HG03175 (cell line): ENCODE data around the gene SPESP1.

Experiments
- ATAC-seq: cut with Tn5 transposase; IDR thresholded peaks from one replicate; pipeline ENCODE4 v1.9.1; 2021; ENCODE audit warnings: mild to moderate bottlenecking, moderate library complexity; ENCODE audit not compliant: unreplicated experiment

SPESP1 gene

DNA sequence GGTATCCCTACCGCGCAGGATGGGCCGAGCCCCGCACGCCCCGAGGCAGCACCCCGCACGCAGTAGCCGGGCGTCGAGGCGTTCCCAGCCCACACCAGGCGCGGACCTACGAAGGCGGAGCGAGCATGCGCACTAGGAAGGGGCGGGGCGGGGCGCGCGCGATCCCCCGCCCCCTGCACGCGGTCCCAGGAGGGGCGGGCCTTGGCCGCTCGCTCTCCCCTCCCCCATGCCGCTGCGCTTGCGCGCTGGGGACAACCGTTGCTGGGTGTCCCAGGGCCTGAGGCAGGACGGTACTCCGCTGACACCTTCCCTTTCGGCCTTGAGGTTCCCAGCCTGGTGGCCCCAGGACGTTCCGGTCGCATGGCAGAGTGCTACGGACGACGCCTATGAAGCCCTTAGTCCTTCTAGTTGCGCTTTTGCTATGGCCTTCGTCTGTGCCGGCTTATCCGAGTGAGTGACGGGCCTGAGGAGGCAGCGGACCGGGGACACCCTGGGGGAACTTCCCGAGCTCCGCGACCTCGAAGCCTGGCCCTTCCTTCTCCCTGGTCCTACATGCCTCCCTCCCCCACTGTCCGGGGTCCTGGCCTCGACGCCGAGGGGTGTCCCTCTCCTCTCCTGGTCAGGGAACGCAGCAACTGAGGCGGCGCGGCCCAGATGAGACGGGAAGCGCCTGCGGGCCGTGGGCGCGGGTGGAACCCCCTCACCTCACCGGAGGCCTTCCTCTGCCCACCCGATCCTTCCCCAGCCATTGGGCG, at the start of gene SPESP1:
Gene SPESP1 (plus strand): TSS at position 258 of the 755 bp plus-strand sequence. CDS start 129 bp downstream, at position 387.
- ATAC-seq = no peak

- no peak for ATAC-seq
These were observed 45.3 kb upstream of the SPESP1 start for GRCh38 chr15:68885070-68885469.

- ATAC-seq = no peak
These were observed 43.2 kb upstream of the SPESP1 start for GRCh38 chr15:68887120-68887519.

GRCh38 chr15:68887819-68888218, 42.5 kb upstream of the SPESP1 start:
- ATAC-seq = no peak

DNA sequence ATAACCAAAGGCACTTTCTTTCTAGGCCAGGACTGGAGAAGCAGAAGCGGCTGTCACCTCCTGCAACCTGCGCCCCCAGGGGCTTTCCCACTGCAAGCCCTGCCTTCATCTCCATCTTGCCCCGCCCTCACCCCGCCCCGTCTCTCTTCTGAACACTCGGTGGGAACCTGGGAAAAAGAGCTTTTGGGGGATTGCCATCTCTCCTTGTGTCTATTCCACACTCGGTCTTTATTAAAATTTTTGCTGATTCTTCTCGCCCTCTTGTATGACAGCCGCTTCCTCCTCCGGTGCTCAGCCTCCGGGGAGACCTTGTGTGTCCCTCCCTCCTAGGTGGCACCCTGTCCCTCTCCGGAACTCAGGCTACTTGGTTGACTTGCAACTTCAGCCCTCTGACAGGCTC, 41.9 kb upstream of the SPESP1 start:
- ATAC-seq = no peak

DNA sequence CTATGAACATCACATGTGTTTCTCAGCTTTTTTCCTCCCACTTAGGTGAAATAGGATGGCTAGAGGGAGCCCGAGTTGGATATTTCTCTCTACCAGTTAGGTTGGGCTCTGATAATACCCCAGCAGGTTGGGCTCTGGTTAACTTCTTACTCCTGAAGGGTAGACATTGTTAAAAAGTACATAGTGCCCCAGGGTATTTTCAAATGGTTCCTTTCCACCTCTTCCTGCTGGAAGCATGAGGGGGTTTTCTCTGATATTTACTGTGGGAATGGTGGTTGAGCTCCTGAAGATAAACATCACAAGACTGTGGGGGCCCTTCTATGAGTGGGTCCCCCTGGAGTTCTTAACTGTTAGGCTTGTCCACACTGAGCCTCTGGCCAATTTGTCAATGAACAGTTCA, 36.1 kb upstream of the SPESP1 start:
- no peak for ATAC-seq

DNA sequence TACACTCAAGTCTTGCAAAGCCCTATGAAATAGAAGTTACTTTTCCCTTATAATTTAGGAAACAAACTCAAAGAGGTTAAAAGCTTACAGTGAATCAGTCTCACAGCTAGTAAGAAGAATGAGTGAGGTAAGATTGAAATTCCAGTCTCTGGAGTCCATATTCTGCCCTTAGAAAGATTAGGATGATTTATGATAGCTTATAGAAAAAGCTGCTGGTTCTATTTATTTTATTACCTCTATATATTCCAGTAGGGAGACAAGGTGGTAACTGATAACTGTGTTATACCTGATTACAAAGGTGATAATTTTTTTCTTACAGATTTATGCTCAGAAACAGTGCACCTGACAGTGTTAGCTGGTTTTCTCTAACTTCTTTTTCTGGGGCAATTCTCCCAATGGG, 34.1 kb upstream of the SPESP1 start:
- no peak for ATAC-seq

GRCh38 chr15:68897016-68897415, 33.3 kb upstream of the SPESP1 start:
- ATAC-seq = no peak

DNA sequence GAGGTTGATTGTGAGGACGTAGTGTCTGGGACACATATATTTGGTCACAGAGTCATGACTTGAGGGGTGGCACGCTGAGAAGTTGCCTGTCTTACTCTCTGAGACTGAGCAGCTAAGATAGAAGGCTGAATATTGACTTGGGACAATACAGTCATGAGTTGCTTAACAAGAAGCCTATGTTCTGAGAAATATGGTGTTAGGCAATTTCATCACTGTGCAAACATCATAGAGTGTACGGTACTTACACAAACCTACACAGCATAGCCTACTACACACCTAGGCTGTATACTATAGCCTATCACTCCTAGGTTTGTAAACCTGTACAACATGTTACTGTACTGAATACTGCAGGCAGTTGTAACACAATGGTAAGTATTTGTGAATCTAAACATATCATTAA, 30.3 kb upstream of the SPESP1 start:
- ATAC-seq = no peak

DNA sequence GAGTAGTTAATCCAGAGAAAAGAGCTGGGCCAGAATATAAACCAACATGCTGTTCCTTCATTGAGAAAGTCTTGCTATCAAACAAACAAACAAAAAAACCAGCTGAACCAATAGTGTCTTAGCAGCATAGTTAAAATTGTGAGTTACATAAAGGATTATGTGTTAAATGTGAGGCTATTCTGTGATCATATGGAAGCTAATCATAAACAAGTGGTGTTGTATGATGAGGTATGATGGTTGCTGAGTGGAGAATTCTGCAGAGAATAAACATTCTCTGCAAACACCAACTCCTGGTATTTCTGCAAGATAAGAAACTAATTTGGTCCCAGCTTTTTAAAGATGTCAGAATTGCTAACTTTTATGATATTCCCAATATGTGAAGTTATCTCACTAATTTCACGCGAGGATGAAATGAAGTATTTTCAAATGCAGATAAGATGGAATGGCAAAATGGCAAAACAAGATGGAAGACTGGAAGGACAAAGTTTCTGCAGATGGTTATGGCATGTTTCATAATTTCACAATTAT, 22.9 kb upstream of the SPESP1 start:
- ATAC-seq = no peak

- no peak for ATAC-seq
These were observed 20.7 kb upstream of the SPESP1 start for GRCh38 chr15:68909601-68910100.

DNA sequence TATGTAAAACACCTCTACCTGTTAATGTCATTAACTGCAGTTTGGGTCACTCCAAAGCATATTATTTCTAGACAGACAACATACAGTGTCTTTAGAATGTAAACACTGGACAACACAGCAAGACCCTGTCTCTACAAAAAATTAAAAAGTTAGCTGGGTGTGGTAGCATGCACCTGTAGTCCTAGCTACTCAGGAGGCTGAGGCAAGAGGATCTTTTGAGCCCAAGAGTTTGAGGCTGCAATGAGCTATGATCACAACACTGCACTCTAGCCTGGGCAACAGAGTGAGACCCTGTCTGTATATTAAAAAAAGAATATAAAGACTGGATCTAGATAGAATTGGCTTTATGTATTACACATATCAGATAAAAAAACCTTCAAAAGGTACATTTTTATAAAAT, 20.0 kb upstream of the SPESP1 start:
- ATAC-seq = no peak

DNA sequence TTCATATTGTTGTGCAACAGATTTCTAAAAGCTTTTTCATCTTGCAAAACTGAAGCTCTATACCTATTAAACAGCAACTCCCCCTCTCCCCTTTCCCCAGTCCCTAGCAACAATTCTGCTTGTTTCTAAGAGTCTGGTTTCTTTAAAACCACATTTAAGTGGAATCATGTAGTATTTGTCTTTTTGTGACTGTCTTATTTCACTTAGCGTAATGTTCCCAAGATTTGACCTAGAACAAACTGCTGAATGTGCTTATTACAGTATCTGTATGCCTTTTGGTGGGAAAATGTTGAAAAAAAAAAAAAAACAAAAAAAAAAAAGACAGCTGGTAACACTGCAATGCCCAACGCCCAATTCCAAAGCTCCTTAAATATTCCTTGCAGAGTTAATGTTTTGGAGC, 19.5 kb upstream of the SPESP1 start:
- ATAC-seq = no peak

DNA sequence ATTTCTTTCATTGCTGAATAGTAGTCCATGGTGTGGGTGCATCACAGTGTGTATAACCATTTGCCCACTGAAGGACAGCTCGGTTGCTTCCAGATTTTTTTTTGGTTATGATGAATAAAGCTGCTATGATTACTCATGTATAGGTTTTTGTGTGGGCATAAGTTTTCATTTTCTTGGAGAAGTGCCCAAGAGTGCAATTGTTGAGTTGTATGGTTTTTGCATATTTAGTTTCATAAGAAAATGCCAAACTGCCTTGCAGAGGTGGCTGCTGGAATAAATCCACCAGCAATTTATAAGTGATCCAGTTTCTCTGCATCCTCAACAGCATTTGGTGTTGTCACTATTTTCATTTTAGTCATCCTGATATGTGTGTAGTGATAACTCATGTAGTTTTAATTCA, 8.4 kb upstream of the SPESP1 start:
- ATAC-seq = no peak

GRCh38 chr15:68924866-68925560, 5.3 kb upstream of the SPESP1 start:
- ATAC-seq = no peak

GRCh38 chr15:68933001-68933400, 2.7 kb downstream of the SPESP1 start:
- no peak for ATAC-seq

DNA sequence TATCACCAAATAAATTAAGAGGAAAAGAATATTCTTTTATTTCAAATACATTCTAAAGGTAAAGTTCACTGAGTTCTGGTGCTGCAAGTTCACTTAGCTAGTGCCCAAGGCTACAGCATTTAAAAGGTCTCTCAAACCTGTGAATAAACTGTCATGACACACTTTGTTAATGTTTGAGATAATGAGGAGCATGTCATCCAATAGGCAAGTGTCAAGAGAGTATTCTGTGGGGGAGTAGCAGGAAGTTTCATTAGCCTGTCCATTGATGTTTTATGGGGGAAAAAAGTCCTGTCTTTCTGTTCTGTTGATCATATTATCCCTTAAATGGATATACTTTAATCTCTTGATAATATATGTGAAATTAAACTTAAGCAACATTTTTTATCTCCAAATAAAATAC, 4.0 kb downstream of the SPESP1 start:
- no peak for ATAC-seq

DNA sequence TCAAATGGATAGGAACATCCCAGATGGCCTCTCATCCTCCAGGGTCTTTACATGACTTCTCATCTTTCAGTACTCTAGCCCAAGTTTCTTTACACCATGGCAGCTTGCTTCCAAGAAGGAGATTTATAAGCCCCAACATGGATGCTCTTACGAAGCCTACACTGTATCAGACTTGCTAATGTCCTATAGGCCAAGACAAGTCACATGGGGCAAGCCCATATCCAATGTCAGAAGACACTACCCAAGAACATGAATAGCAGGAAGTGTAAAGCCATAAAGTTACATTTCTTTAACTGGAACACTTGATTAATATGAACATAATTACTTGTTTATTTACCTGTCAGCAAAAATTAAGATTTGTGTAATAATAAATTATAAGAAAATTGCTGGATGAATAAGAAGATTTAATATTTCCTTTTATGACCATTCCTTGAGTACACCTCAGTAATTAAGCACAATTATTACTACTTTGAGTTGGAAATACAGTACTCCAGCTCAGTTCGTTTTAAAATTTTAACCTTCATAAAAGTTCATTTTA, 5.1 kb downstream of the SPESP1 start:
- no peak for ATAC-seq

- ATAC-seq = no peak
These were observed 9.2 kb downstream of the SPESP1 start for GRCh38 chr15:68939501-68939900.

- no peak for ATAC-seq
These were observed 21.5 kb downstream of the SPESP1 start for GRCh38 chr15:68951813-68952212.

DNA sequence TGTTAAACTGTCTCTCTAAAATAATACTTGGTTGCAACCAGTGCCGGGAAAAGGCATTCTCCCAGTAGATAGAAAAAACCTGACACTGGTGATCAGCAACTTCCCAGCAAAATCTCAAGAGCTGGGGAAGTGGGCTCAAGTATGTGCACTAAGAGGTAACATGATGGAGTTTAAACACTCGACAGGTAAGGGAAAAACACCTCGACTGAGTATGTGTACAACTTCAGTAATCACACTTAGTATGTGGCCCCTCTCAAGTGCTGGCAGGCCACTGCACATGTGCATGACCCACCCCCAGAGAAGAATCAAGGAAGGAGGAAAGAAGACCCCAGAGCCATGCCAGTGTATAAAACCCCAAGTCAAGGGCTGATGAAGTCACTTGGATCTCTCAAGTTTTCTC, 27.4 kb downstream of the SPESP1 start:
- no peak for ATAC-seq

DNA sequence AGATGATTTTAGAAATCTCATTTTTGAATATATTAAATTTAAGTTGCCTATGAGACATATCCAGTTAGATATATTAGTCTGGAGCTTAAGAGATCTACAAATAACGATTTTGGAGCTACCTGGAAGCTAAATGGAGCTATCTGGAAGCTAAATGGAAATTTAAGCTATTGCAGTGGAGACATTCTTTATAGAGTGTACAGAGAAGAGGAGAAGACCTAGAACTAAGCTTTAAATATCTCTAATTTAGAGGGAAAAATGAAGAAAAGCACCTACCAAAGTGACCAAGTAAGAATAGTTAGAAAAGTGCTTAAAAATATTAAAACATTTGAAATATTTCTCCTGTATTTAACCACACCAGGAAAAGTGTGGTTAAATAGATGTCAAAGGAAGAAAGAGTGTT, 28.3 kb downstream of the SPESP1 start:
- ATAC-seq = no peak
